ENCODE measurements around the gene TNKS2.

- TF ChIP-seq CTCF (optimal IDR thresholded peaks at IDR 0.05 in 1 of 3, IDR thresholded peaks at IDR 0.05 in 1 of 3, conservative IDR thresholded peaks at IDR 0.05 in 1 of 3; ENCODE audit: extremely low read depth in 1 of 3, insufficient read depth in 2 of 3, low read length in 3 of 3): no peak
- TF ChIP-seq EZH2 (IDR thresholded peaks at IDR 0.05; ENCODE audit: low read length): no peak
Measured at GRCh38 chr10:91886954-91887271, 88.7 kb downstream of the TNKS2 start.

All from keratinocyte (primary cell).